NCI-H1436 (cell line): ENCODE measurements around the gene ZNF175.

Source experiments
- DNase-seq: peaks from one replicate; lab custom pipeline; 2025; lab: John Stamatoyannopoulos, UW

The ZNF175 gene

DNA sequence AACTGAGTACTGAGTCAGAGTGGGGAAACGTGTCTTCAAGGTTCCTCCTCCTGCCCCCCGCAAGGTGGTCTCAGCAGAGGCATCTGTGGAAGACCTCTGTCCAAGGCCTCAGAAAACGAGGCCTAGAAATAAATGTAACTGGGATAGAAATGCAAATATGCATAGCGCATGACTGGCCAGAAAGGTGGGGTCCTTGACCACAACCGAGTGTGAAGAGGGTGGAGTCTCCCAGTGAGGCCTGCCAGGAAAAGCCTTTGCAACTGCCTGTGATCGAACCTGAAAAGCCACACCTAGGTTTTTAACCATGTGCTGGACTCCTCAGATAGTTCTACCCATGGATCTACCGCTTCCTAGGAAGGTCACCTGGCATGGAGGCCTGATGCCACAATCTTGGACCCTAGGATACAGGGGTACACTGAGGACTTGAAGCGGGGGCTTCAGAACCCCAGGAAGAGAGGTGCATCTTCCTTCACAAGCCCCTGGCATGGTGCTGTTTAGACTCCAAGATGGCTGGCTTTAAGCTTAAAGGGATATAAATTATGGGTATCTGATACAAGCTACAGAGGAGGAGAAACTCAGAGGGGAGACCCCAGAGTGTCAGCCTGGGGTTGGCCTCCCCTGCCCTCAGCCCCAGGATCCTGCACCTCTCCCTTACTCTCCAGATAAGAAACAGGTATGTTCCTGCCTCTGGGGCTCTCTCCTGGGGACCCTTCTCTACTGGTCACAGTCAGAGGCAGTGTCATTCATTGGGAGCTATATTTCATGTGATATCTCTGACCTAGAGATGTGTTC is 21.4 kb upstream of the ZNF175 start:
- DNase-seq = no peak

DNA sequence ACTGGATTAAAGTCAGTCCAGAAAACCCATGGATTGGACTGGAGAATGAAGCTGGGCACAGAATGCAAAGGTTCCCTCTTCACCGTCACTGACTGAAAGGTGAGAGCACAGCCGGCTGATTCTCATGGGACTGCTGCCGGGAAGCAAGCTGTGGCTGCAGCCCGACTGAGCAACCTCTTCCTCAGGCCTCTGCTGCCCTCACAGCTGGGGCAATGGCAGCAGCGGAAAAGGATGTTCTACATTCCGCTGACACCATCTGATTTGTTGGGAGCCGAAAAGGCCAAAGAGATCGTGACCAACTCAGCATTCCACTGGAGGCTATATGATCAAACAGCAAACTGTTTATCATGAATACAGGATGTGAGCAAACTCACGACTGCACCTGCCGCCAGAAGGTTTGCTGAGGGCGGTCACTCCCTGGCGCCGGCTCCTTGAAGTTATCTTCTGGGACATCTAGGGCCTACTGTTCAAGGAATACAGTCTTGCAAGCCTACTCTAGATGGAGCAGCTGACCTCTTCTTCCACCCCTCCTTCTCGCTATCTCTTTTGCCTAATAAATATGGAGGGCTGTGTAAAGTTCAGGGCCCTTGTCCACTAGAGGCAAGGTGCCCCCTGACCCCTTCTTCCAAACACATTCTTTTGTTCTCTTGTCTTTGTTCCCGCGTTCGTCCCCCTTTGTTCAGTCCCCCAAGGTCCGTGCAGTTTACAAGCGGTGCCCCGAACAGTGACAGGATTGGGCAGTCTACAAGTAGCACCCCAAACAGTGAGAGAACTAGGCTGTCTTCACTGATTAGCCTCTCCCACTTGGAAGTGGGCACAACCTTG is 20.0 kb upstream of the ZNF175 start:
- peak; percentile 14 for DNase-seq

DNA sequence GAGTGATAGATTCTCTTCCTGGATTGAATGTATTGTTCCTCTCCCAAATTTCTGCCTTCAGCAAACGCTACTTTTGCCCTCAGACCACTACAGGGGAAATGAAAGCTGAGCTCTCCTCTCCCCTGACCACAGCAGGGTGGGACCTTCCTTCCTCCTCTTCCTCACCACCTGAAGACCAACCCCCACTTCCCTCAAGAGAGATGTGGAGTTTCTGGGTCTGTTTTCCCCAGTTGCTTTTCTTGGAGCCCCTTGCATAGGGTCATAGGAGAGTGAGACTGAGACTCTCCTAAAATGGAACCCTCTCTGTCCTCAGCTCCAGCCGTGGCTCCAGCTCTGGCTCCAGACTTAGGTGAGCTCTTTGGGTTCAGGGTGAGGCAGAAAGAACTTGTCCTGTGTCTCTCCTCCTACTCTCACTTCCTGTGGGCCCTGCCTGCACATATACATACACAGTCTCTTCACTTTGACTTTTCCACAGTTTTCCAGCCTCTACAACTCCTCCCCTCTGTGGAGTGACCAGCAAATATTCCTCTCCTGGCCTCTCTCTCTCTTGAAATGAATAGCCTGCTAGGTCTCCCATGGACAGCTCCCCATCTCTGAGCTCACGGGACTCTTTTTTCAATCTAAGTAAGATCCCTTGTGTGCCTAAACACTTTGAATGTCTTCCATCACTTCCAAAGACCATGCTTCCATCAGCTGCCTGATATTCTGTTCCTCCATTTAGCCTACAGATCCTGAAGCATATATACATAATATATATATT is 19.2 kb upstream of the ZNF175 start:
- no peak for DNase-seq

DNA sequence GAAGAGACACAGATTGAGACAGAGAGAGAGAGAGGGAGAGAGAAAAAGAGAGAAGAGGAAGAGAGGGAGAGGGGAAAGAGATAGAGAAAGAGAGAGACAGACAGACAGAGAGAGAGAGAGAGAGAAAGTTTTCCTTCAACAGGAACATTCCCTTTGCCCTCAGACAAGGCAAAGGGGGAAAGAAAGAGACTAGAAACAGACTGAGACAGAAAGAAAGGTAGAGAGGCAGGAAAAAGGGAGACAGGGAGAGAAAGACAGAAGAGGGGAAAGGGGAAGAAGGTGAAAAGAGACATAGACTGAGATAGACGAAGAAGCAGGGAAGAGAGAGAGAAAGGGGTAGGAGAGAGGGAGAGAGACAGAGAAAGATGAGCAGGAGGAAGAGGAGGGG is 18.5 kb upstream of the ZNF175 start:
- no peak for DNase-seq

DNA sequence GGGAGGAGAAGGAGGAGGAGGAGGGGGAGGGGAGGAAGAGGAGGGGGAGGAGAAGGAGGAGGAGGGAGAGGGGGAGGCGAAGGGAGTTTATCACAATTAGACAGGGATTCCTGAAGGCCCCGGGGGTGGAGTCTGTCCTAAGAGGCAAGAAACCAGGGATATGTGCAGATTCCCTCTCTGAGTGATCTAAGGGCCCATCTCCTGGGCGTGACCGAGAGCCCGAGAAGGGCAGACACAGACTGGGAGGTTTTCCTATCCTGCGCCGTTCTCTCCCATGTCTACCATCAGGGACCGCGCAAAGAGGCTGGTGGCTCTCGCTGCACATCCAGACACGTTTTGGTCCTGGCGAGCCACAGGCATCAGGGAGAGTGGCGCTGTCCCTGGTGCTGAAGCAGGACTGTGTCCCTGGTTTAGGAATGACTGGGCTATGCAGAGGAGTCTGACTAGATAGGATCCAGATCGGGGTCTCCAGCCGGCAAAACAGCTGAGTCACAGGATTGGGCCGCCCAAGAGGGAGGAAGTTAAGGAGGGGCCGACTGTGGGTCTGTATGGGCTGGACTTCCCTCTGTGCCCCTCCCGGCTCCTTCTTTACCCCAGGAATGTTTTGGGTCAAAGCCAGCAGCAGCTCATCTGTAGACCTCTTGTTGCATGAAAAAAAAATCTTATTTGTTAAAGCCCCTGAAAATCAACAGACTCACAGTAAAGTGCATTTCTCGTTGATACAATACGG is 17.9 kb upstream of the ZNF175 start:
- no peak for DNase-seq

DNA sequence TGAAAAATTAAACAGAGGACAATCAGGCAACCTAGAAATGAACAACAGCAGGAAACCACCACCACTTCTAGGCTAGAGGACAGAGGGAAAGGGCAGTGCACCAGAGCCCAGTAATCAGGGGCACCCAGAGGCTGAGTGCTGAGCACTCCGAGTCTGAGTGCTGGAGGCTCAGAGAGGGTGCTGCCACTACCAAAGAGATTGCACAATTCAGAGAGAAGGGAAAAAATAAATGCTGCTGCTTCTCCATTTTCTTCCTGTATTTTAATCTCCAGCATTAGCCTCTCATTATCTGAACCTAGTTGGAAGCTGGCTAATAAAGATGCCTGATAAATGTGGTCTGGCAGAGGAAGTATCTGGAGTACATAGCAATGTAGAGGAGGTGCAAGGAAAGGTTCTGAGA is 11.8 kb upstream of the ZNF175 start:
- no peak for DNase-seq

DNA sequence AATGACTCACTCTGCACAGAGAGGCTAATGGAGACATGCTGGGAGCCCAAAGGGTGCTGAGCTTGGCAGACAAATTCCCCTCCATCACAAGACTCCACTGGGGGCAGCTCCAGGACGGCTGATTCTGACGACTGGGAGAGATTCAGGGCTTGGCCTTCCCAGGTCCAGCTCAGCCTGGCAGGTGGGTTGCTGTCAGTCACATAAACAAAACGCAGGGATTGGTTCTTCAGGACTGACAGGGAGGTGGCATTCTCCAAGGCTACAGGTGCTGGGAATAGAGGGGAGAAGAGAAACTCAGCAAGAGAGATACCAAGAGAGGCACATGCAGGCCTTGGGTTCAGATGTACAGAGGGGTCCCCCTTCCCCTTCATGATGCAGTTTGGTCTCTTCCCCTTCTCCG is 10.7 kb upstream of the ZNF175 start:
- no peak for DNase-seq

DNA sequence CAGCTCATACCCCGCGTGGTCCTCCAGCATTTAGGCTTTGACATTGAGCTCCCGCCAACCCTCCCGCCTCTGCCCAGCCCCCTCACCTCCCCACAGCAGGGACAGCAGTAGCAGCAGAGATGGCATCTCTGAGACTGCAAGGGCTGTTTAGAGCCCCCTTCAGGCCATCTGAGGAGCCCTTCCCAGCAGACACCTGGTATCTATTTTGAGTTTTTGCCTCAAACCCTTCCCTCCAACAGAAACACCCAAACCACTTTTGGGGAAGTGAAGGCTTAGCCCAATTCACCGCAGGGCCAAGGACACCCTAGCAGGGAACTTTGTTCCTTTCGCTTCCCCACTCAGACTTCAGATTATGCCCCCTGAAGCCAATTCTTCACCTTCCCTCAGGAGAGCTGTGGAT is 6.3 kb upstream of the ZNF175 start:
- no peak for DNase-seq

DNA sequence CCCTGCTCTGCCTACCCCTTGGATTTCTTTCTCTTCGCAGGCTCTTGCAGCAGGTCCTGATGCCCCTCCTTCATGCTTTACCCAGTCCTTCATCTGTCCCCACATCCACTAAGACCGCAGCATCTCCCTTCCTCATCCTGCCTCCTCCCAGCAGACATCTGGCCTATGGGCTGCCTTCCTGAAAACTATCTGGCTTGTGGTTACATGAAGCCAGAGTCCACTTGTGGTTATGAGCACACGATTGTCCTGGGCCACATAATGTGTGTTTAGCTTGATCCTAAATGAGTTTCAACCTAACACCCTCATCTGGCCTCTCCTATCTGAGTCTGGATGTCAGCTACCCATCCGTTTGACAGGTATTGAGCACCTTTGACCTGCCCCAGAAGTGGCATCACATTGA is 5.5 kb upstream of the ZNF175 start:
- no peak for DNase-seq

DNA sequence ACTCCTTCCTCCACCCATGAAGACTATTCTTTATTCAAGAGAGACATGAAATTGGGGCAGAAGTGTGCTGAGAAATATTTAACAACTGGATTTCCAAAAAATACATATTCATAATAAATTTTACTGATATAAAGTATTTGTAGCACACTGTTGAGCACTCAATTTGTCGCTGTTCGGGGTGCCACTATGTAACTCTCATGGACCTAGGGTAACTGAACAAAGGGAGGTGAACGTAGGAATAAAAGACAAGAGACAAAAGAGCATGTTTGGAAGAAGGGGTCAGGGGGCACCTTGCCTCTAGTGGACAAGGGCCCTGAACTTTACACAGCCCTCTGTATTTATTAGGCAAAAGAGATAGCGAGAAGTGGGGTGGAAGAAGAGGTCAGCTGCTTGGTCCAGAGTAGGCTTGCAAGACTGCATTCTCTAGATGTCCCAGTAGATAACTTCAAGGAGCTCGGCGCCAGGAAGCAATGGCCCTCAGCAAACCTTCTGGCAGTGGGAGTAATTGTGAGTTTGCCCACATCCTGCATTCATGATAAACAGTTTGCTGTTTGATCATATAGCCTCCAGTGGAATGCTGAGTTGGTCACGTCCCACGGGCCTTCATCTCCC is 4.5 kb upstream of the ZNF175 start:
- DNase-seq = no peak

DNA sequence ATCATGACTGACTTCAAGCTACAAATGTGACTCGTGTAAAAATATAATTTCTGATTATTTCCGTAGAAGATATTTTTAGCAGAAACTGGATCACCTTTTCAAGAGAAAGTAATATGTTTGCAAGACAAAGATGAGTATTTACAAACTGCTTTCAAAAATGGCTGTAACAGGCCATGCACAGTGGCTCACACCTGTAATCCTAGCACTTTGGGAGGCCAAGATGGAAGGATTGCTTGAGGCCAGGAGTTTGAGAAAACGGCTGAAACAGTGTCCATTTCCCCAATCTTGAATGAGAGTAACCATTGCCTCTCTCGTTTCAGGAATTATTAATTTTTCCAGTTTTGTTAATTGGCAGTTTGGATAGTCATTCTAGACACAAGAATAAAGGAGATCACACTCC is 3.5 kb upstream of the ZNF175 start:
- DNase-seq = no peak

DNA sequence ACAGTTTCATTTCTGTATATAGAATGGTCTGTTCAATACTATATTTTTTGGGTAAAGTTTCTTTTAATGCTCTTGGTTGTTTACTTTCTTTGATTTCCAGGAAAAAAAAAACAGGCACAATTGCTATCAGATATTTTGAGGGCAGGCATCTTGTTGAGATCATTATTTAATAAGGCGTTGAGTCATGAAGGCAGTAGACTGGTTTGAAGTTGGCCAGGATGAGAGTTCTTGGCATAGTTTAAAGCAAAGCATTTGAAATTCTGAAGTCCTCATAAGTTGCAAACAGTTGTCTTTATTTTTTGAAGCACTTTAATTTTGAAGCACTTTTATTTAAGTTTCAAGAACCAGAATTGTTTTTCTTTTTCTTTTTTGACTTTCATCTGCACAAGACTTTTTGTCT is 2.6 kb upstream of the ZNF175 start:
- no peak for DNase-seq

DNA sequence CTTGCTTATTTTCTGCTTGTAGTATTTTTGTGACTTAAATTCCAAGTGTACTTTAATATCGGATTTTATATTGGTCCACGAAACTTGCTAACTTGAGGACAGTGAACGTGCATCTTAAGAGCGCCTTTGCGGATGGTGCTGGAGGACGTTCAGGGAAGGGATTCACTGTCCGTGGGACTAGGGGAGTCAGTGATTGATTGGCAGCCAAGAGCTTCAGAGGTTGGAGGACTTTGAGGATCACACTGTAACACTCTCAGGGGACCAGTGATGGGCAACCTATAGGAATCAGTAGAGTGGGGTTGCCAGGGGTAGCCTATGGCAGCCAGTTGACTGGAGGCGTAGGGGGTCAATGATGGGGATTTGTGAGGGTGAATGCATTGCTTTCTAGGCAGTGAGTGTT is 516 bp downstream of the ZNF175 start:
- DNase-seq = no peak

DNA sequence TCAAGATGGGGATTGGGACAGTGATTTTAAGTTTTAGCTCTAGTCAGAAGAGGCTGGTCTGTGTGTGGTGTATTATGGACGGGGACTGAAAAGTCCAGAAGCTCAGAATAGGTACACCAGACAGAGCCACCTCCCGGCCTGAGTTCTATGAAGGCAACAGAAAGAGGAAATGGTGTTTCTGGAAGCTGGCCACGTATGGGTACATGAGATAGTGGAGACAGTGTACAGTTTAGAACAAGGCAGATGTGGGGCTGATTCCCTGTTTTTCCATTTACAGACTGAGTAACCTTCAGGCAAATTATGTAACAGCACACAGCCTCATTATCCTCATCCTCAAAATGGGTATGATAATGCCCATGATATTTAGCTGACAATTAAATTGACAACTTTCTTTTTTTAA is 1.3 kb downstream of the ZNF175 start:
- DNase-seq = no peak

DNA sequence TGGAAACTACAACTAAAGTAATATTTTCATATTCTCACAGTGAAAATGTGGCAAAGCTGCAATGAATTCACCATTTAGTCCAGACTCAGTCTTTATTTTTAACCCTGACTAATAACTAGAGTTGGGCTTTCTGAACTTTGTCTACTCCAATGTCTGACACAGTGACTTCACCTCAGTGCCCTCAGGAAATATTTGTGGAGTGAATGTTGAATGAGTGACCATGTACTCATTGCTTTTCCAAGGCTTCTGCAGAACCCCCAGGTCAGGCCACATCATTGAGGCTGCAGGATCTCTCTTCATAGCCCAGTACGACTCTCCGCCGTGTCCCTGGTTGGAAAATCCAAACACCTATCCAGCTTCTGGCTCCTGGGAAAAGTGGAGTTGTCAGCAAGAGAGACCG is 1.8 kb downstream of the ZNF175 start:
- DNase-seq = no peak

DNA sequence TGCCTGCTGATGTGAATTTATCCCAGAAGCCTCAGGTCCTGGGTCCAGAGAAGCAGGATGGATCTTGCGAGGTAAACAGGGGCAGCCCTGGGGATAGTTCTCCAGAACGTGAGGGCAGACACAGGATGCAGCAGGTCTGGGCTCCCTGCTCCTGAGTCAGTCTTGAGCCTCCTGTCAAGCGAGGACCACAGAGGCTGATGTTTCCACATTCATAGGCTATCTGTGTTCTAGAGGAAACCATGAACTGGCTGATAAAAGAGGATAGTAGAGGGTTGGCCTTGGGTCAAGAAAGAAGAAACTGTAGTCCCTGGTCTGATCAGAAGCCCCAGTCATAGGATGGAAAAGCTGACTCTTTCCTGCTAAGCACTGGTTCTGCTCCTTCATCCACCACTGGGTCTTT is 2.2 kb downstream of the ZNF175 start:
- no peak for DNase-seq

DNA sequence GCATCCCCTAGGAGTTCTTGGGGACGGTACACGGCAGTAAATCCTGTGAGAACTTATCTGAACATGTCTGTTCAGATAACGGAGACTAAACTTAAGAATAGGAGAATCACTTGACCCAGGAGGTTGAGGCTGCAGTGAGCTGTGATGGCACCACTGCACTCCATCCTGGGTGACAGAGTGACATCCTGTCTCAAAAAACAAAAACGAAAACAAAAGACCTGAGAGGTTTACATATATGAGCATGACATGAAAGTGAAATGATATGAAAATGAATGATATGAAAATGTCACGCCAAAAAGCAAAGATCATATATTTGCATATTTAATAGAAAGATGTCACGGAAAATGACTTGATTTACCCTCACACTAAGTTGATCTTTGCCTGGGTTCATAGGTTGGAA is 5.8 kb downstream of the ZNF175 start:
- DNase-seq = no peak

DNA sequence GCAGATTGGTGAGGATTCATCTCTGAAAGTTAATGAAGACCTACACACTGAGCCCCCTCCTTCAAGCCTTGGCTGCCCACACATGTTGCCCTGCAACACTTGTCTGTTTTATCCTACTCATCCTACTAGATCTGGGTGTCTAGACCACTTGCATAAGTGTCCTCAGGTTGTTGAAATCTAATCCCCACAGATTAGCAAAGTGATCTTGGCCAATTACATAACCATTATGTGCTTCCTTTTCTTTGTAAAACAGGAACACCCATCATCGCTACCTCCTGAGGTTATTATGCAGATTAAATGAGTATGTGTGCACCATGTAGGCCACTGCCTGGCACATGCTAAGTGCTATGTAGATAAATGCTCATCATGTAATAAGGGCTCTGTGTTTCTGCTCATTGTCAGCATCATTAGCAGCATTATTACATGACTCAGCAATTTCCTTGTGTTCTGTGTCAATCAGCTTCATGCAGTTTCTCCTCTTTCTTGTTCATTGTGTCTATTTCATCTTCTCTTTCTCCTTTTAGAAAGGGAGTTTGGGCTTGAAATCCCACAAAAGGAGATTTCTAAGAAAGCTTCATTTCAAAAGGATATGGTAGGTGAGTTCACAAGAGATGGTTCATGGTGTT is 15.1 kb downstream of the ZNF175 start:
- DNase-seq = peak; percentile 16

DNA sequence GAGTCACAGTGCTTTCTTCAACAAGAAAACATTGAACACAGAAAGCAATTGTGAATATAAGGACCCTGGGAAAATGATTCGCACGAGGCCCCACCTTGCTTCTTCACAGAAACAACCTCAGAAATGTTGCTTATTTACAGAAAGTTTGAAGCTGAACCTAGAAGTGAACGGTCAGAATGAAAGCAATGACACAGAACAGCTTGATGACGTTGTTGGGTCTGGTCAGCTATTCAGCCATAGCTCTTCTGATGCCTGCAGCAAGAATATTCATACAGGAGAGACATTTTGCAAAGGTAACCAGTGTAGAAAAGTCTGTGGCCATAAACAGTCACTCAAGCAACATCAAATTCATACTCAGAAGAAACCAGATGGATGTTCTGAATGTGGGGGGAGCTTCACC is 15.7 kb downstream of the ZNF175 start:
- DNase-seq = no peak

DNA sequence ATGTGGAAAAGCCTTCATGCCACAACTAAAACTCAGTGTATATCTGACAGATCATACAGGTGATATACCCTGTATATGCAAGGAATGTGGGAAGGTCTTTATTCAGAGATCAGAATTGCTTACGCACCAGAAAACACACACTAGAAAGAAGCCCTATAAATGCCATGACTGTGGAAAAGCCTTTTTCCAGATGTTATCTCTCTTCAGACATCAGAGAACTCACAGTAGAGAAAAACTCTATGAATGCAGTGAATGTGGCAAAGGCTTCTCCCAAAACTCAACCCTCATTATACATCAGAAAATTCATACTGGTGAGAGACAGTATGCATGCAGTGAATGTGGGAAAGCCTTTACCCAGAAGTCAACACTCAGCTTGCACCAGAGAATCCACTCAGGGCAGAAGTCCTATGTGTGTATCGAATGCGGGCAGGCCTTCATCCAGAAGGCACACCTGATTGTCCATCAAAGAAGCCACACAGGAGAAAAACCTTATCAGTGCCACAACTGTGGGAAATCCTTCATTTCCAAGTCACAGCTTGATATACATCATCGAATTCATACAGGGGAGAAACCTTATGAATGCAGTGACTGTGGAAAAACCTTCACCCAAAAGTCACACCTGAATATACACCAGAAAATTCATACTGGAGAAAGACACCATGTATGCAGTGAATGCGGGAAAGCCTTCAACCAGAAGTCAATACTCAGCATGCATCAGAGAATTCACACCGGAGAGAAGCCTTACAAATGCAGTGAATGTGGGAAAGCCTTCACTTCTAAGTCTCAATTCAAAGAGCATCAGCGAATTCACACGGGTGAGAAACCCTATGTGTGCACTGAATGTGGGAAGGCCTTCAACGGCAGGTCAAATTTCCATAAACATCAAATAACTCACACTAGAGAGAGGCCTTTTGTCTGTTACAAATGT is 16.4 kb downstream of the ZNF175 start:
- no peak for DNase-seq
